ENCODE data around the gene GP1BA. TPM values are rescaled to one million over a fixed set of nuclear protein-coding genes. Genes with fewer than 3 reads are reported as not detected.

Gene GP1BA
- polyA plus RNA-seq, result not detected in 3 replicates
- not detected for polyA plus RNA-seq (2011; ENCODE audit: low read depth)
- 0.03 TPM in 1 of 2 replicates, not detected in the other for polyA plus RNA-seq (2011; cell fraction: cytosol; rRNA removed)
- not detected in 2 replicates for polyA plus RNA-seq (2011; cell fraction: nucleus; rRNA removed)
- polyA plus RNA-seq (2012; ENCODE audit: low replicate concordance), result 0.74 and 1.5 TPM in 2 replicates
- polyA minus RNA-seq, result not detected in 3 replicates
- not detected for polyA minus RNA-seq (2011; cell fraction: cytosol; rRNA and poly(A)+ RNA removed)
- not detected in 2 replicates for polyA minus RNA-seq (2011; cell fraction: nucleus; rRNA and poly(A)+ RNA removed)

GRCh38 chr17:4931963-4932362 lies at the start of gene GP1BA:
Gene GP1BA (plus strand): TSS chr17:4932277. CDS start chr17:4932605, 328 bp downstream.
- no peaks in the 10 kb centered on the region for H3K27me3 ChIP-seq (ENCODE audit: control insufficient read depth, extremely low read depth, insufficient read depth, low read length)
- no peaks in the 10 kb centered on the region for H4K20me1 ChIP-seq (ENCODE audit: control insufficient read depth, extremely low read depth, insufficient read depth, low read length)
- no peak within 1 kb of the TSS for H3K4me2 ChIP-seq (ENCODE audit: control insufficient read depth, extremely low read depth, insufficient read depth, low read depth, low read length)
- no peaks in the 10 kb centered on the region for H3K79me2 ChIP-seq (ENCODE audit: control insufficient read depth, insufficient read depth, low read length)
- no peak for TF ChIP-seq EZH2 (IDR thresholded peaks at IDR 0.05; ENCODE audit: low read length)
- TF ChIP-seq, protein P1, sequence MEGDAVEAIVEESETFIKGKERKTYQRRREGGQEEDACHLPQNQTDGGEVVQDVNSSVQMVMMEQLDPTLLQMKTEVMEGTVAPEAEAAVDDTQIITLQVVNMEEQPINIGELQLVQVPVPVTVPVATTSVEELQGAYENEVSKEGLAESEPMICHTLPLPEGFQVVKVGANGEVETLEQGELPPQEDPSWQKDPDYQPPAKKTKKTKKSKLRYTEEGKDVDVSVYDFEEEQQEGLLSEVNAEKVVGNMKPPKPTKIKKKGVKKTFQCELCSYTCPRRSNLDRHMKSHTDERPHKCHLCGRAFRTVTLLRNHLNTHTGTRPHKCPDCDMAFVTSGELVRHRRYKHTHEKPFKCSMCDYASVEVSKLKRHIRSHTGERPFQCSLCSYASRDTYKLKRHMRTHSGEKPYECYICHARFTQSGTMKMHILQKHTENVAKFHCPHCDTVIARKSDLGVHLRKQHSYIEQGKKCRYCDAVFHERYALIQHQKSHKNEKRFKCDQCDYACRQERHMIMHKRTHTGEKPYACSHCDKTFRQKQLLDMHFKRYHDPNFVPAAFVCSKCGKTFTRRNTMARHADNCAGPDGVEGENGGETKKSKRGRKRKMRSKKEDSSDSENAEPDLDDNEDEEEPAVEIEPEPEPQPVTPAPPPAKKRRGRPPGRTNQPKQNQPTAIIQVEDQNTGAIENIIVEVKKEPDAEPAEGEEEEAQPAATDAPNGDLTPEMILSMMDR (optimal IDR thresholded peaks at IDR 0.05 in 1 of 3, IDR thresholded peaks at IDR 0.05 in 1 of 3, conservative IDR thresholded peaks at IDR 0.05 in 1 of 3; ENCODE audit: extremely low read depth in 1 of 3, insufficient read depth in 2 of 3, low read length in 3 of 3), result no peak
- DNase-seq (ENCODE audit: low read depth, low spot score) (no peak), FAIRE-seq (no peak)
- no peak within 1 kb of the TSS for H3K4me3 ChIP-seq (ENCODE audit: control insufficient read depth in 2 of 3, extremely low read depth in 1 of 3, insufficient read depth in 2 of 3, low read depth in 1 of 3, low read length in 3 of 3)
- H3K27ac ChIP-seq (ENCODE audit: control insufficient read depth, insufficient read depth, low read length), result no peak within 1 kb of the TSS
- dilution Hi-C loops (cut with MboI; ENCODE audit: extremely low pct_ligation_motif_present, low sequenced_read_pairs), result no loop called here
- H3K9me3 ChIP-seq (ENCODE audit: control insufficient read depth, low read depth, low read length), result no peaks in the 10 kb centered on the region
- H3K9ac ChIP-seq (ENCODE audit: control insufficient read depth, extremely low read depth, insufficient read depth, low read length), result no peak within 1 kb of the TSS
- H2AFZ ChIP-seq (ENCODE audit: control insufficient read depth, low read length), result no peak within 1 kb of the TSS
- H3K36me3 ChIP-seq (ENCODE audit: control insufficient read depth in 2 of 2, extremely low read depth in 1 of 2, insufficient read depth in 2 of 2, low read length in 2 of 2), result peaks cover 0 to 8% of the 10 kb centered on the region in 2 experiments
- no peaks in the 10 kb centered on the region for H3K9me1 ChIP-seq (ENCODE audit: control insufficient read depth, extremely low read depth, insufficient read depth, low read length)
- H3K4me1 ChIP-seq (ENCODE audit: control insufficient read depth, extremely low read depth, insufficient read depth, low read length), result peaks cover 7% of the 10 kb centered on the region

DNA sequence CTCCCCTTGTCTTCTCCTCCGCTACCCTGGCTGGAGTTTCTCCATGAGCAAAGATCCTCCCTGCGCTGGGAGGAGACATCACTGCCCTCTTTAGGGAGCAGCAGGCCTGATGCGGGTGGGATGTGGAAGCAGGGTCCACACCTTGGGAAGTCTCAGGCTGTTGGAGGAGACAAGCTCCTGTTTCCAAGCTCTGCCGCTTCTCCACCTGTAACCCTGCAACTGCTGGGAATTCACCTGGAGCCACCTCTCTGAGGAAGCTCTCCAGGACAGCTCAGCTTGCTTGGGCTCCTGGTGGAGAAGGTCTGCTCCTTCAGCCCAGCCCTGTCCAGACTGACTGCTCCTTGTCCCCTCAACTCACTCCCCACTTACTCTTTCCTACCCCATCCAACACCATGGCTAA lies 47.6 kb upstream of the GP1BA start:
- H3K9ac ChIP-seq (ENCODE audit: control insufficient read depth, extremely low read depth, insufficient read depth, low read length), result no peak overlapping the region
- FAIRE-seq, result no peak
- no peak for TF ChIP-seq EZH2 (IDR thresholded peaks at IDR 0.05; ENCODE audit: low read length)
- TF ChIP-seq, protein P1 (optimal IDR thresholded peaks at IDR 0.05 in 1 of 3, IDR thresholded peaks at IDR 0.05 in 1 of 3, conservative IDR thresholded peaks at IDR 0.05 in 1 of 3; ENCODE audit: extremely low read depth in 1 of 3, insufficient read depth in 2 of 3, low read length in 3 of 3), result no peak
- no peak for DNase-seq (ENCODE audit: low read depth, low spot score)
- no peaks in the 10 kb centered on the region for H4K20me1 ChIP-seq (ENCODE audit: control insufficient read depth, extremely low read depth, insufficient read depth, low read length)
- no peaks in the 10 kb centered on the region for H3K9me3 ChIP-seq (ENCODE audit: control insufficient read depth, low read depth, low read length)
- H2AFZ ChIP-seq (ENCODE audit: control insufficient read depth, low read length), result no peak overlapping the region
- dilution Hi-C loops (cut with MboI; ENCODE audit: extremely low pct_ligation_motif_present, low sequenced_read_pairs), result no loop called here
- H3K27ac ChIP-seq (ENCODE audit: control insufficient read depth, insufficient read depth, low read length), result no peak overlapping the region
- H3K27me3 ChIP-seq (ENCODE audit: control insufficient read depth, extremely low read depth, insufficient read depth, low read length), result no peaks in the 10 kb centered on the region
- H3K4me2 ChIP-seq (ENCODE audit: control insufficient read depth, extremely low read depth, insufficient read depth, low read depth, low read length), result no peak overlapping the region
- peaks cover 57 to 60% of the 10 kb centered on the region in 2 experiments for H3K36me3 ChIP-seq (ENCODE audit: control insufficient read depth in 2 of 2, extremely low read depth in 1 of 2, insufficient read depth in 2 of 2, low read length in 2 of 2)
- peaks cover 13% of the 10 kb centered on the region for H3K4me1 ChIP-seq (ENCODE audit: control insufficient read depth, extremely low read depth, insufficient read depth, low read length)
- H3K79me2 ChIP-seq (ENCODE audit: control insufficient read depth, insufficient read depth, low read length), result peaks cover 24% of the 10 kb centered on the region
- no peak overlapping the region for H3K4me3 ChIP-seq (ENCODE audit: control insufficient read depth in 2 of 3, extremely low read depth in 1 of 3, insufficient read depth in 2 of 3, low read depth in 1 of 3, low read length in 3 of 3)
- no peaks in the 10 kb centered on the region for H3K9me1 ChIP-seq (ENCODE audit: control insufficient read depth, extremely low read depth, insufficient read depth, low read length)
